Measurements from ENCODE around the gene GOLT1B. TPM values are rescaled to one million over a fixed set of nuclear protein-coding genes. Genes with fewer than 3 reads are reported as not detected.

GOLT1B gene
- polyA plus RNA-seq, 1 donor, result 38.2 TPM

DNA sequence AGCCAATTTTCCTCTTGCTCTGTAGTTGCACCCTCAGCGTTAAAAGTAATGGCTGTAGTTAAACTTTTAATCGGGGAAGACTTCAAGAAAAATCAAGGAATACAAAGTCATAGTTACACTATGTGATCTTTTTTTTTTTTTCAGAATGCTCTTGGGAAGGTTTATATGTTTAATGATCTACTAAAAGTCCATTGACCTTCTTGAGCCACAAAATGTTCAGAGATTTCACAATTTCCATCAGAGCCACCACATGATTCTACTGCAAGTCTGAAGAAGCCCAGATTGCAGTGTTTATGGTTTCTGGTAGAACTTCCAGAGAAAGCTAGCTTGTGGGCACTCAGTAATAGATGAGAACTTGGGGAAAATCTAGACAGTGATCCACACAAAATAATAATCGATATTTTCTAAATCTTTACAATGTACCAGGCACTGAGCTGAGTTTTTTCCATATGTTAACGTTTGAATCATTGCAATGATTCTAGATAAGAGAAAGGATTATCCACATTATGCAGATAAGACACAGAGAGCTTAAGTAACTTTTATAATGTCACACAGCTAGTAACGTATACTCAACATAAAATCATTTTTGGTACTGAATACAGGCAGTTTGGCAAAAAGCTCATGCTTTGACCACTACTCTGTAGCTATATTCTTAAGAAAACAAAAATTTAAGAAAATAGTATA lies 64.8 kb downstream of the GOLT1B start:
- no peak for DNase-seq (ENCODE audit: low read depth)

DNA sequence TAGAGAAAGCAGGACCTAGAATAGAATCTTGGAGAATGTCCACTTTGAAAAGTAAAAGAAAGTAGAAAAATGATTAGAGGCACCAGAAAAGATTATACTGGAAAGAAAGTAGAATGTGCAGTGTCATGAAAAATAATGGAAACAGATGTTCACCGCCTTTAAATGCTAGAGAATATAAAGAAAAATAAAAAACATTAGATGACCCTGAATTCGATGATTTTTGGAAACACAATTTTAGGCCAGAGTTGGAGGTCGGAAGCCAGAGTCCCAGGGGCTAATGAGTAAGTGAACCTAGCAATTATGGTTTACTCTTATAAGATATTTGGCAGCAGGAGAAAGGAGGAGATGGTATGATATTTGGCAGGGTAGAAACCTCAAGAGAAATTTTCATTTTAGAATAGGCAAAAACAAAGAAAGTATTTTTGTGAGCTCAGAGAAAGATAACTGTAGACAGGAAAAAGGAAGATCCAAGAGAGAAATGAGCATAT lies 65.4 kb downstream of the GOLT1B start:
- no peak for DNase-seq (ENCODE audit: low read depth)

Other genes starting within 250 kb of the GOLT1B start
- not detected for gene SLCO1A2, start 166.9 kb upstream of the GOLT1B start, polyA plus RNA-seq (ENCODE audit: insufficient read length)
- not detected for gene IAPP, start 128.9 kb upstream of the GOLT1B start, polyA plus RNA-seq (ENCODE audit: insufficient read length)
- 18.5 TPM for gene PYROXD1, start 64.1 kb upstream of the GOLT1B start, polyA plus RNA-seq (ENCODE audit: insufficient read length)
- 29.5 TPM for gene RECQL, start 154 bp upstream of the GOLT1B start, polyA plus RNA-seq (ENCODE audit: insufficient read length)
- 29.0 TPM for gene SPX, start 24.5 kb downstream of the GOLT1B start, polyA plus RNA-seq (ENCODE audit: insufficient read length)
- 0.24 TPM for gene GYS2, start 103.1 kb downstream of the GOLT1B start, polyA plus RNA-seq (ENCODE audit: insufficient read length)
- gene LDHB, start 156.1 kb downstream of the GOLT1B start, polyA plus RNA-seq (ENCODE audit: insufficient read length), result 734 TPM

Measured in forelimb muscle (tissue), 1 donor.